Ovary (tissue), 9 donors: Measurements from ENCODE around the gene ADGRV1. TPM values are rescaled to one million over a fixed set of nuclear protein-coding genes. Genes with fewer than 3 reads are reported as not detected.
"Not testable (repeated sequence)": the region's sequence is repeated elsewhere in the genome, so short reads cannot be mapped to it uniquely, and the experiment has no call there.

Source experiments
- DNase-seq, 5 donors: peaks; one replicate each; pipeline ENCODE4 v3.0.0-alpha.2; 2019 to 2020
- H3K27ac ChIP-seq, 2 donors: fragments of 200-600 bp; one replicate each; pipeline versions ENCODE4 v1.5.1 to v1.8.0; 2019 to 2022
- H3K27me3 ChIP-seq: fragments of 200-600 bp; one replicate; pipeline ENCODE4 v1.8.0; 2022
- H3K36me3 ChIP-seq: fragments of 200-600 bp; sonication (generic); one replicate; pipeline ENCODE4 v1.5.1; 2019
- H3K4me1 ChIP-seq: one replicate; pipeline ENCODE4 v1.8.1; 2013; ENCODE audit warnings: mild to moderate bottlenecking, moderate library complexity; ENCODE audit not compliant: insufficient read depth
- H3K4me3 ChIP-seq: fragments of 200-600 bp; sonication (generic); one replicate; pipeline ENCODE4 v1.5.1; 2017
- H3K9me3 ChIP-seq, 2 donors: fragments of 200-600 bp in 1 of 2; sonication (generic) in 1 of 2; one replicate each; pipeline versions ENCODE4 v1.5.1 to v1.8.1; 2013 to 2019; ENCODE audit warnings: mild to moderate bottlenecking in 1 of 2, moderate library complexity in 1 of 2
- CTCF ChIP-seq, 3 donors: fragments of 450-650 bp in 2 of 3; fragments of 200-600 bp in 1 of 3; IDR thresholded peaks; one replicate each; pipeline versions ENCODE4 v1.5.1 to v1.8.0; 2016 to 2022; ENCODE audit warnings: antibody characterized with exemption in 3 of 3, mild to moderate bottlenecking in 1 of 3
- EP300 ChIP-seq: sonication (generic); formaldehyde crosslinking; IDR thresholded peaks from one replicate; pipeline ENCODE4 v1.6.1; 2017; ENCODE audit warnings: antibody characterized with exemption
- POLR2A ChIP-seq: fragments of 450-650 bp; IDR thresholded peaks from one replicate; pipeline ENCODE4 v1.6.1; 2017; ENCODE audit warnings: antibody characterized with exemption, mild to moderate bottlenecking, moderate library complexity
- WGBS, 3 donors: extraction: QIAGEN DNeasy Blood & Tissue Kit in 1 of 3; methylation state at CpG; one replicate each; pipeline versions ENCODE4 v1.1.5 to v1.1.7; 2013 to 2017; 5-methylcytosine and 5-hydroxymethylcytosine counted together
- intact Hi-C, 4 donors: fragments of 100-400 bp; cut with DNase I; formaldehyde crosslinking; loops; one replicate each; pipeline versions ENCODE4 v1.11.0 to v1.15.1; 2022 to 2023
- polyA plus RNA-seq, 2 donors: library from polyadenylated mRNA; stranded (reverse); fragments of 200-250 nt in 1 of 2; fragments of 350-450 nt in 1 of 2; fragmentation: Illumina TruSeq in 1 of 2; extraction: RNeasy Lipid Tissue Mini Kit (QIAGEN cat#74804) in 1 of 2; gene quantifications; one replicate each; pipeline ENCODE4 v1.2.3, GENCODE V29; 2013 to 2014
- total RNA-seq, 7 donors: library from RNA; depleted of rRNA in 2 of 7; stranded (reverse); fragments of >200 nt in 2 of 7; fragmentation: NEBNext Ultra II Directional in 3 of 7; extraction: Animal tissue kit (Norgen Biotek cat#: 25700) in 3 of 7; gene quantifications; one replicate each; pipeline versions ENCODE4 v1.1.0 to v1.2.4, GENCODE V29; 2016 to 2023
- donor health status: DM: no; HTN: no; CAD: no; lungs with moderate emphysema.
- donor health status: DM: no; HTN: no; CAD: no.
- donor health status: Bipolar disorder and iron deficiency.
- donor health status: DM: yes; HTN: yes; CAD: no.
- donor health status: DM: no; HTN: no; CAD: no.
- donor health status: DM: yes; HTN: yes; CAD: no.

The ADGRV1 gene
- total and polyA plus RNA-seq, 9 donors = 0.21 to 2.7 (median 1.1) TPM

DNA sequence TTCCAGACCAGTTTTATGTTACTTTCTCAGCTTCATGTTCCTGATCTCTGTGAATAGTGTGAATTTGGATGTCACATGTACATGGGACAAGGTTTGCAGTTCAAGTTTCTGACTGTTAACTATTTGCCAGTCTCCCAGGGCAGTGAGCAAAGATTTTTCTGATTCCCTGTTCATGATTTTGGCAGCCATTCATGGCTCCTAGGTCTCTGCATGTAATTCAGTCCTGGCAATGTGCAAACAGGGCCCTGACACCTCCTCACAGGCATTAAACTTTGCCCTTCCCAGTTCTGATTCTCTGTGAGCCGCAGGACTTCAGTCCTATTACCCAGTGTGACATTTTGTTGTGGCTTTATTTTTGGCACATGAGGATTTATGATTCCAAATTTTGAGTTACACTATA lies 474.8 kb downstream of the ADGRV1 start:
- no peak overlapping the region for H3K4me3 ChIP-seq
- H3K4me1 ChIP-seq = no peaks in the 10 kb centered on the region
- H3K36me3 ChIP-seq = no peaks in the 10 kb centered on the region
- no peaks in the 10 kb centered on the region for H3K27me3 ChIP-seq
- H3K27ac ChIP-seq = no peak overlapping the region
- no peaks in the 10 kb centered on the region for H3K9me3 ChIP-seq
- intact Hi-C loops = no loop called here
- 93 to 98% (median 98%) methylated on average over 1 of the region's 1 CpG for WGBS, 3 donors
- DNase-seq = no peak
- TF ChIP-seq EP300 (no peak), CTCF (IDR thresholded peaks at IDR 0.05) (no peak), POLR2A (no peak)

GRCh38 chr5:91038180-91038808 lies 479.7 kb downstream of the ADGRV1 start:
- no peak for DNase-seq
- no peak overlapping the region for H3K27ac ChIP-seq
- WGBS, 3 donors = 50 to 52% (median 51%) methylated on average over 2 of the region's 2 CpGs

GRCh38 chr5:91041132-91041531 lies 482.5 kb downstream of the ADGRV1 start:
- H3K27ac ChIP-seq, DNase-seq, H3K4me3 ChIP-seq, H3K9me3 ChIP-seq, intact Hi-C loops, H3K27me3 ChIP-seq, H3K4me1 ChIP-seq, H3K36me3 ChIP-seq: not testable (repeated sequence)
- WGBS, 3 donors = 88 to 92% (median 91%) methylated on average over 1 of the region's 1 CpG

More at GRCh38 chr5:91038180-91038808, 479.7 kb downstream of the ADGRV1 start:
- Histone ChIP-seq H3K4me3 (no peak overlapping the region), H3K36me3 (no peaks in the 10 kb centered on the region), H3K27me3 (no peaks in the 10 kb centered on the region), H3K4me1 (no peaks in the 10 kb centered on the region), H3K9me3 (no peaks in the 10 kb centered on the region)
- intact Hi-C loops = no loop called here
- TF ChIP-seq POLR2A (no peak), CTCF (IDR thresholded peaks at IDR 0.05) (no peak), EP300 (no peak)

DNA sequence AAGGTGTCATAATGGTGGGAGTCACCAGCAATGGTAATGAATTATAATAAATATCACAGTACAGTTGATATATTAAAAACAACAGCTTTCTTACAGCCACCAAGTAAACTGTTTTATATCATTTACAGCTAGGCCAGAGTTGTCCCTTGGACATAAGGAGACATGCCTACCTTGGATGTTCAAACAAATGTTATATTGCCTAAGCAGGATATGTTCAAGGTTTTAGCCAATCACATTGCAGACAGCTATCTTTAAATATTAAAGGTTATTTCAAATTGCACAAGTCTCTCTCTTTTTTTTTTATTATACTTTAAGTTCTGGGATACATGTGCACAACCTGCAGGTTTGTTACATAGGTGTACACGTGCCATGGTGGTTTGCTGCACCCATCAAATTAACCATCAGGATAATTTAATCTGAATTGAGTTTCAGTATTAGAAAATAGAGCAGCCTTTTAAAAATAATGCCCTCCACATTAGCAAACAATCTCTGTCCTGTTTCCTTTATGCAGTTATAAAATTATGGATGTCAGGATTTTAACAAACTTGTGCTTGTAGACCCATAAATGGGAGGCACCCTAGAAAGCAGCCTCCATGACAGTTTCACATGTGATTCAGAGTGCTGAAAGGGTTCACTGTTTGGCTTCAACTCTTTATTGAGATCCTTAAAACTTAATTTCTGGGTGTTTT lies 483.8 kb downstream of the ADGRV1 start:
- Histone ChIP-seq H3K4me3 (no peak overlapping the region), H3K27me3 (no peaks in the 10 kb centered on the region), H3K27ac (no peak overlapping the region), H3K36me3 (no peaks in the 10 kb centered on the region), H3K9me3 (no peaks in the 10 kb centered on the region), H3K4me1 (no peaks in the 10 kb centered on the region)
- WGBS, 3 donors = 89 to 100% (median 93%) methylated on average over 1 of the region's 1 CpG
- DNase-seq = no peak
- intact Hi-C loops = no loop called here
- TF ChIP-seq CTCF (IDR thresholded peaks at IDR 0.05) (no peak), EP300 (no peak), POLR2A (no peak)

GRCh38 chr5:91042936-91043255 lies 484.3 kb downstream of the ADGRV1 start:
- Histone ChIP-seq H3K4me1 (no peaks in the 10 kb centered on the region), H3K27ac (no peak overlapping the region)
- intact Hi-C loops = no loop called here

More at GRCh38 chr5:91042936-91043255, 484.3 kb downstream of the ADGRV1 start:
- Histone ChIP-seq H3K36me3 (no peaks in the 10 kb centered on the region), H3K9me3 (no peaks in the 10 kb centered on the region), H3K27me3 (no peaks in the 10 kb centered on the region), H3K4me3 (no peak overlapping the region)
- no peak for TF ChIP-seq POLR2A
- TF ChIP-seq EP300 = no peak
- TF ChIP-seq CTCF (IDR thresholded peaks at IDR 0.05) = no peak
- WGBS, 3 donors = 51 to 56% (median 55%) methylated on average over 2 of the region's 2 CpGs
- no peak for DNase-seq
